K562 (cell line): ENCODE results near the gene EEA1. TPM values are rescaled to one million over a fixed set of nuclear protein-coding genes. Genes with fewer than 3 reads are reported as not detected.

Experiments
- ATAC-seq: fragments of 200-7000 bp; cut with Tn5 transposase; 3 replicates; pipeline ENCODE4 v1.9.1; 2020; ENCODE audit warnings: moderate library complexity
- BruUV-seq: library from RNA; stranded (reverse); fragments of 400-500 nt; replicated peaks from 2 replicates; lab custom pipeline; 2021; lab: Mats Ljungman, UMichigan
- CTCF ChIA-PET: fragments of 300-600 bp; formaldehyde crosslinking; extraction: SDS; loops from one replicate; lab custom pipeline; 2021; ENCODE audit warnings: low intra/inter-chr PET ratio; lab: Yijun Ruan, JAX
- POLR2A ChIA-PET: fragments of 300-600, 350-650 bp; sonication (Branson Sonifier 250); formaldehyde crosslinking; extraction: SDS; loops from one replicate; lab custom pipeline; 2021; ENCODE audit warnings: antibody characterized with exemption, inconsistent platforms; lab: Yijun Ruan, JAX
- DNase-seq, 4 experiments: peaks; one replicate each; pipeline versions ENCODE4 v3.0.0 to v3.0.0-alpha.2; 2011 to 2018; ENCODE audit warnings: low spot score in 3 of 4, mixed read lengths in 3 of 4; ENCODE audit errors: extremely low read depth in 1 of 4
- FAIRE-seq: peaks from 2 replicates; lab custom pipeline; 2011; peaks lifted over from hg19 to GRCh38; lab: Jason Lieb, UNC
- H2AFZ ChIP-seq: 2 replicates; pipeline ENCODE4 v1.6.0; 2011; ENCODE audit warnings: low read depth, low read length, control low read depth, inconsistent platforms
- H3K27ac ChIP-seq: fragments of 200-600 bp; 3 replicates; pipeline ENCODE4 v1.8.0; 2011; ENCODE audit warnings: low read depth, mild to moderate bottlenecking, control low read depth, inconsistent platforms, low read length, moderate library complexity, mixed read lengths; ENCODE audit errors: extremely low read depth
- H3K27me3 ChIP-seq, 2 experiments: fragments of 300-600 bp in 1 of 2; 2 replicates in 1 of 2; 3 replicates in 1 of 2; pipeline versions ENCODE4 v1.6.0 to v1.8.0; 2011; ENCODE audit warnings: inconsistent platforms in 2 of 2, low read length in 2 of 2, mild to moderate bottlenecking in 1 of 2, mixed read lengths in 1 of 2, moderate library complexity in 1 of 2; ENCODE audit not compliant: control insufficient read depth in 2 of 2, insufficient read depth in 2 of 2
- H3K36me3 ChIP-seq: fragments of 300-600 bp; 3 replicates; pipeline ENCODE4 v1.8.0; 2011; ENCODE audit warnings: mild to moderate bottlenecking, low read length, inconsistent platforms; ENCODE audit not compliant: control insufficient read depth, insufficient read depth
- H3K4me1 ChIP-seq, 2 experiments: fragments of 200-600 bp in 1 of 2; replicated peaks in 1 of 2; 2 replicates in 1 of 2; 3 replicates in 1 of 2; pipeline versions ENCODE4 v1.5.1 to v1.8.0; 2011; ENCODE audit warnings: inconsistent platforms in 2 of 2, low read length in 2 of 2, mild to moderate bottlenecking in 1 of 2, mixed read lengths in 1 of 2, moderate library complexity in 1 of 2; ENCODE audit not compliant: control insufficient read depth in 2 of 2, insufficient read depth in 2 of 2
- H3K4me2 ChIP-seq: 2 replicates; pipeline ENCODE4 v1.6.1; 2011; ENCODE audit warnings: low read length, control low read depth, inconsistent platforms, mixed read lengths; ENCODE audit not compliant: insufficient read depth
- H3K4me3 ChIP-seq: fragments of 200-600 bp; sonication (generic), shearing (Covaris generic); 2 replicates; pipeline ENCODE4 v1.5.1; 2016; ENCODE audit warnings: control low read depth, inconsistent platforms
- H3K79me2 ChIP-seq: fragments of 200-600 bp; 3 replicates; pipeline ENCODE4 v1.8.0; 2011; ENCODE audit warnings: low read length, inconsistent platforms; ENCODE audit not compliant: control insufficient read depth, insufficient read depth
- H3K9ac ChIP-seq, 2 experiments: 2 replicates each; pipeline versions ENCODE4 v1.6.0 to v1.6.1; 2011; ENCODE audit warnings: low read depth in 2 of 2, low read length in 2 of 2, control low read depth in 1 of 2, inconsistent platforms in 1 of 2, mild to moderate bottlenecking in 1 of 2, mixed read lengths in 1 of 2; ENCODE audit not compliant: insufficient read depth in 1 of 2
- H3K9me1 ChIP-seq: one replicate; pipeline ENCODE4 v1.6.0; 2011; ENCODE audit warnings: inconsistent platforms, mild to moderate bottlenecking, low read length, moderate library complexity; ENCODE audit not compliant: control insufficient read depth, insufficient read depth
- H3K9me3 ChIP-seq: replicated peaks from 2 replicates; pipeline ENCODE4 v1.5.1; 2011; ENCODE audit warnings: low read depth, low read length, inconsistent platforms; ENCODE audit not compliant: control insufficient read depth, insufficient read depth
- H4K20me1 ChIP-seq: replicated peaks from 2 replicates; pipeline ENCODE4 v1.6.1; 2011; ENCODE audit warnings: low read length, inconsistent platforms, mixed read lengths; ENCODE audit not compliant: control insufficient read depth, insufficient read depth
- BRD9 ChIP-seq: fragments of 450-650 bp; IDR thresholded peaks from 2 replicates; pipeline ENCODE4 v1.6.1; 2018; ENCODE audit warnings: low read depth; ENCODE audit not compliant: partially characterized antibody
- CHD4 ChIP-seq: fragments of 200-600 bp; sonication (generic); IDR thresholded peaks from 3 replicates; pipeline ENCODE4 v1.6.1; 2012; ENCODE audit warnings: low read depth, mild to moderate bottlenecking, mixed read lengths, low read length, inconsistent platforms; ENCODE audit not compliant: insufficient read depth, insufficient replicate concordance, poor library complexity, severe bottlenecking
- HNRNPUL1 ChIP-seq: fragments of 200-400 bp; formaldehyde crosslinking; IDR thresholded peaks from 2 replicates; pipeline ENCODE4 v1.6.1; 2017; ENCODE audit warnings: low read length
- JUN ChIP-seq, 2 experiments: sonication (generic) in 1 of 2; formaldehyde crosslinking in 1 of 2; IDR thresholded peaks; 2 replicates each; pipeline versions ENCODE4 v1.6.1 to v1.8.0; 2012 to 2022; ENCODE audit warnings: borderline replicate concordance in 2 of 2, mild to moderate bottlenecking in 2 of 2, improper control_type of control experiment in 1 of 2, low read depth in 1 of 2, low read length in 1 of 2, missing genetic modification reagents in 1 of 2
- JUNB ChIP-seq: fragments of 450-650 bp; formaldehyde crosslinking; conservative IDR thresholded peaks from 2 replicates; pipeline ENCODE4 v1.4.0; 2020; ENCODE audit warnings: mild to moderate bottlenecking
- KLF13 ChIP-seq: fragments of 450-650 bp; IDR thresholded peaks from 2 replicates; pipeline ENCODE4 v1.6.1; 2016; ENCODE audit warnings: missing genetic modification characterization, low read depth, mild to moderate bottlenecking, missing compliant biosample characterization, moderate library complexity, borderline replicate concordance
- PHF21A ChIP-seq: fragments of 450-650 bp; IDR thresholded peaks from 2 replicates; pipeline ENCODE4 v1.6.1; 2017; ENCODE audit warnings: low read depth, borderline replicate concordance
- ZC3H11A ChIP-seq: IDR thresholded peaks from 2 replicates; pipeline ENCODE4 v1.6.1; 2012; ENCODE audit warnings: low read depth, low read length, improper control_type of control experiment
- ZNF184 ChIP-seq: sonication (generic); formaldehyde crosslinking; IDR thresholded peaks from 2 replicates; pipeline ENCODE4 v1.5.0; 2020; ENCODE audit warnings: missing genetic modification reagents
- WGBS: fragments of 100-300 bp; shearing (Covaris generic); methylation state at CpG from one replicate; pipeline ENCODE4 v1.1.6; 2016; ENCODE audit warnings: low coverage, mixed read lengths; ENCODE audit not compliant: insufficient coverage; ENCODE audit errors: missing lambda C conversion rate; 5-methylcytosine and 5-hydroxymethylcytosine counted together
- in situ Hi-C: fragments of 300-500 bp; cut with MboI; formaldehyde crosslinking; loops from 4 replicates; pipeline ENCODE4 v1.15.0; 2018; ENCODE audit warnings: inconsistent platforms, mixed read lengths
- intact Hi-C: fragments of 100-400 bp; cut with micrococcal nuclease; formaldehyde crosslinking; loops from 2 replicates; pipeline ENCODE4 v1.14.2; 2022
- polyA plus RNA-seq, 8 experiments: library from polyadenylated mRNA; depleted of rRNA in 4 of 8; stranded (reverse) in 5 of 8; unstranded in 3 of 8; fragments of >200 nt; fragmentation: Nextera tagmentation in 2 of 8; fragmentation: Illumina TruSeq in 1 of 8; extraction: Ambion mirVana in 2 of 8; extraction: Trizol in 1 of 8; gene quantifications; 2 replicates each; pipeline versions ENCODE4 v1.2.1 to v1.2.3, GENCODE V29; 2011 to 2014; ENCODE audit warnings: inconsistent platforms in 1 of 8, missing spikeins in 1 of 8
- total RNA-seq, 7 experiments: library from RNA; depleted of rRNA in 6 of 7; stranded (reverse); fragments of >200 nt in 6 of 7; fragmentation: Illumina TruSeq in 2 of 7; extraction: Trizol in 2 of 7; gene quantifications; 2 replicates each; pipeline versions ENCODE4 v1.2.1 to v1.2.3, GENCODE V29; 2011 to 2021; ENCODE audit warnings: low replicate concordance in 1 of 7
- TF ChIP-seq, protein P1 (sequence below): sonication (generic); formaldehyde crosslinking; IDR thresholded peaks from 2 replicates; pipeline ENCODE4 v1.8.0; 2023; ENCODE audit warnings: missing genetic modification reagents, mild to moderate bottlenecking, borderline replicate concordance
- TF ChIP-seq, protein P2 (sequence below): fragments of 450-650 bp; IDR thresholded peaks from 2 replicates; pipeline ENCODE4 v1.6.1; 2017; ENCODE audit warnings: antibody characterized with exemption, mild to moderate bottlenecking

Gene EEA1
- total and polyA plus RNA-seq, 9 of the 15 experiments (the other 6 are each of a cell fraction or from before 2014, with no cell fraction given) = 3.5 to 17.1 (median 7.5) TPM

DNA sequence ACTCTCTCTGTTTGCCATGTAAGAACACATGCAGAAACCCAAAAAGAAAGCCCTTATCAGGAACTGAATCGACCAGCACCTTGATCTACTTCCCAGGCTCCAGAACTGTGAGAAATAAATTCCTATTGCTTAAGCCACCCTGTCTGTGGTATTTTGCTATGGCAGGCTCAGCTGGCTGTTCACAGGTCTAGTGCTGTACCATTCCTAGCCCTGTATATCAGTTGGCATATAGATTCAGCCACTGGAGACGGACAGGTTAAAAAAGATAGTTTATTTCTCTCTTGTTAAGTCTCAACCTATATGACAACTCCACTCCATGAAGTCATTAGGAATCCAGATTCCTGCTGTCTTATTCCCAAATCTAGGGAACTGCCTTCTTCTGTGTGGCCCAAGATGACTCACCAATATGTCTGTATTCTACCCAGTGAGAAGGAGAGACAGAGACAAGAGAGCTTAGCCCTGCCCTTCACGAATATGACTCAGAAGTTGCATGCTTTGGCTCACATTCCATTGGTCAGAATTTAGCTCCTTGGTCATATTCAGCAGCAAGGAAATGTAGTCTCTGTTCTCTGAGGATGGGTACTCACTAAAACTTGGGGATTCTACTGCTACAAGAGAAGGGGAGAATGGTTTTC lies 169.3 kb downstream of the EEA1 start:
- H3K4me2 ChIP-seq = no peak overlapping the region
- no TSS peak for BruUV-seq
- 3% methylated on average over 3 of the region's 3 CpGs for WGBS
- ChIA-PET CTCF (no interaction called here), POLR2A (no interaction called here)
- FAIRE-seq (peak; percentile 62), DNase-seq (peak; percentile 19 to 32 (median 24)), ATAC-seq (peak; percentile 80)
- in situ Hi-C loops (no loop called here), intact Hi-C loops (no loop called here)
- no peak overlapping the region for H3K27ac ChIP-seq
- no peak overlapping the region for H3K9ac ChIP-seq
- H3K4me1 ChIP-seq = no peaks in the 10 kb centered on the region; a peak in 2 of 5 replicates
- no peaks in the 10 kb centered on the region for H3K36me3 ChIP-seq
- no peaks in the 10 kb centered on the region for H3K9me3 ChIP-seq
- peaks cover 0 to 3% of the 10 kb centered on the region in 2 experiments; a peak in 2 of 5 replicates for H3K27me3 ChIP-seq
- H3K4me3 ChIP-seq = no peak overlapping the region
- no peaks in the 10 kb centered on the region for H3K9me1 ChIP-seq
- H2AFZ ChIP-seq = no peak overlapping the region
- no peaks in the 10 kb centered on the region for H4K20me1 ChIP-seq
- H3K79me2 ChIP-seq = no peaks in the 10 kb centered on the region
- peak; percentile 66; the same call in 1 of the 2 replicates for TF ChIP-seq JUN (IDR thresholded peaks at IDR 0.05; ENCODE audit: borderline replicate concordance, low read depth, low read length)
- no peak for TF ChIP-seq JUN (CRISPR knock-in tag; IDR thresholded peaks at IDR 0.05; ENCODE audit: borderline replicate concordance)
- TF ChIP-seq HNRNPUL1 = no peak
- TF ChIP-seq CHD4 = no peak
- no peak for TF ChIP-seq ZNF184 (CRISPR knock-in tag)
- no peak for TF ChIP-seq PHF21A
- TF ChIP-seq, protein P1, sequence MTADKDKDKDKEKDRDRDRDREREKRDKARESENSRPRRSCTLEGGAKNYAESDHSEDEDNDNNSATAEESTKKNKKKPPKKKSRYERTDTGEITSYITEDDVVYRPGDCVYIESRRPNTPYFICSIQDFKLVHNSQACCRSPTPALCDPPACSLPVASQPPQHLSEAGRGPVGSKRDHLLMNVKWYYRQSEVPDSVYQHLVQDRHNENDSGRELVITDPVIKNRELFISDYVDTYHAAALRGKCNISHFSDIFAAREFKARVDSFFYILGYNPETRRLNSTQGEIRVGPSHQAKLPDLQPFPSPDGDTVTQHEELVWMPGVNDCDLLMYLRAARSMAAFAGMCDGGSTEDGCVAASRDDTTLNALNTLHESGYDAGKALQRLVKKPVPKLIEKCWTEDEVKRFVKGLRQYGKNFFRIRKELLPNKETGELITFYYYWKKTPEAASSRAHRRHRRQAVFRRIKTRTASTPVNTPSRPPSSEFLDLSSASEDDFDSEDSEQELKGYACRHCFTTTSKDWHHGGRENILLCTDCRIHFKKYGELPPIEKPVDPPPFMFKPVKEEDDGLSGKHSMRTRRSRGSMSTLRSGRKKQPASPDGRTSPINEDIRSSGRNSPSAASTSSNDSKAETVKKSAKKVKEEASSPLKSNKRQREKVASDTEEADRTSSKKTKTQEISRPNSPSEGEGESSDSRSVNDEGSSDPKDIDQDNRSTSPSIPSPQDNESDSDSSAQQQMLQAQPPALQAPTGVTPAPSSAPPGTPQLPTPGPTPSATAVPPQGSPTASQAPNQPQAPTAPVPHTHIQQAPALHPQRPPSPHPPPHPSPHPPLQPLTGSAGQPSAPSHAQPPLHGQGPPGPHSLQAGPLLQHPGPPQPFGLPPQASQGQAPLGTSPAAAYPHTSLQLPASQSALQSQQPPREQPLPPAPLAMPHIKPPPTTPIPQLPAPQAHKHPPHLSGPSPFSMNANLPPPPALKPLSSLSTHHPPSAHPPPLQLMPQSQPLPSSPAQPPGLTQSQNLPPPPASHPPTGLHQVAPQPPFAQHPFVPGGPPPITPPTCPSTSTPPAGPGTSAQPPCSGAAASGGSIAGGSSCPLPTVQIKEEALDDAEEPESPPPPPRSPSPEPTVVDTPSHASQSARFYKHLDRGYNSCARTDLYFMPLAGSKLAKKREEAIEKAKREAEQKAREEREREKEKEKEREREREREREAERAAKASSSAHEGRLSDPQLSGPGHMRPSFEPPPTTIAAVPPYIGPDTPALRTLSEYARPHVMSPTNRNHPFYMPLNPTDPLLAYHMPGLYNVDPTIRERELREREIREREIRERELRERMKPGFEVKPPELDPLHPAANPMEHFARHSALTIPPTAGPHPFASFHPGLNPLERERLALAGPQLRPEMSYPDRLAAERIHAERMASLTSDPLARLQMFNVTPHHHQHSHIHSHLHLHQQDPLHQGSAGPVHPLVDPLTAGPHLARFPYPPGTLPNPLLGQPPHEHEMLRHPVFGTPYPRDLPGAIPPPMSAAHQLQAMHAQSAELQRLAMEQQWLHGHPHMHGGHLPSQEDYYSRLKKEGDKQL = no peak
- TF ChIP-seq ZC3H11A = no peak
- TF ChIP-seq BRD9 = no peak
- no peak for TF ChIP-seq KLF13 (tag)
- TF ChIP-seq JUNB (CRISPR knock-in tag) = 0 out of 2 replicates have a peak, but pooled peaks have one; percentile 24
- TF ChIP-seq, protein P2, sequence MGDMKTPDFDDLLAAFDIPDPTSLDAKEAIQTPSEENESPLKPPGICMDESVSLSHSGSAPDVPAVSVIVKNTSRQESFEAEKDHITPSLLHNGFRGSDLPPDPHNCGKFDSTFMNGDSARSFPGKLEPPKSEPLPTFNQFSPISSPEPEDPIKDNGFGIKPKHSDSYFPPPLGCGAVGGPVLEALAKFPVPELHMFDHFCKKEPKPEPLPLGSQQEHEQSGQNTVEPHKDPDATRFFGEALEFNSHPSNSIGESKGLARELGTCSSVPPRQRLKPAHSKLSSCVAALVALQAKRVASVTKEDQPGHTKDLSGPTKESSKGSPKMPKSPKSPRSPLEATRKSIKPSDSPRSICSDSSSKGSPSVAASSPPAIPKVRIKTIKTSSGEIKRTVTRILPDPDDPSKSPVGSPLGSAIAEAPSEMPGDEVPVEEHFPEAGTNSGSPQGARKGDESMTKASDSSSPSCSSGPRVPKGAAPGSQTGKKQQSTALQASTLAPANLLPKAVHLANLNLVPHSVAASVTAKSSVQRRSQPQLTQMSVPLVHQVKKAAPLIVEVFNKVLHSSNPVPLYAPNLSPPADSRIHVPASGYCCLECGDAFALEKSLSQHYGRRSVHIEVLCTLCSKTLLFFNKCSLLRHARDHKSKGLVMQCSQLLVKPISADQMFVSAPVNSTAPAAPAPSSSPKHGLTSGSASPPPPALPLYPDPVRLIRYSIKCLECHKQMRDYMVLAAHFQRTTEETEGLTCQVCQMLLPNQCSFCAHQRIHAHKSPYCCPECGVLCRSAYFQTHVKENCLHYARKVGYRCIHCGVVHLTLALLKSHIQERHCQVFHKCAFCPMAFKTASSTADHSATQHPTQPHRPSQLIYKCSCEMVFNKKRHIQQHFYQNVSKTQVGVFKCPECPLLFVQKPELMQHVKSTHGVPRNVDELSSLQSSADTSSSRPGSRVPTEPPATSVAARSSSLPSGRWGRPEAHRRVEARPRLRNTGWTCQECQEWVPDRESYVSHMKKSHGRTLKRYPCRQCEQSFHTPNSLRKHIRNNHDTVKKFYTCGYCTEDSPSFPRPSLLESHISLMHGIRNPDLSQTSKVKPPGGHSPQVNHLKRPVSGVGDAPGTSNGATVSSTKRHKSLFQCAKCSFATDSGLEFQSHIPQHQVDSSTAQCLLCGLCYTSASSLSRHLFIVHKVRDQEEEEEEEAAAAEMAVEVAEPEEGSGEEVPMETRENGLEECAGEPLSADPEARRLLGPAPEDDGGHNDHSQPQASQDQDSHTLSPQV = no peak
